Prostate gland (tissue), 2 donors: ENCODE data around the gene ANKRD10. TPM values are rescaled to one million over a fixed set of nuclear protein-coding genes. Genes with fewer than 3 reads are reported as not detected.
"Not testable (repeated sequence)": the region's sequence is repeated elsewhere in the genome, so short reads cannot be mapped to it uniquely, and the experiment has no call there.

ENCODE experiments used
- DNase-seq: peaks from one replicate; pipeline ENCODE4 v3.0.0-alpha.2; 2019; ENCODE audit warnings: low spot score
- H3K27ac ChIP-seq, 2 donors: fragments of 200-600 bp; sonication (generic); 2 replicates each; pipeline ENCODE4 v1.5.1; 2017 to 2019
- H3K27me3 ChIP-seq: fragments of 200-600 bp; sonication (generic); replicated peaks from 2 replicates; pipeline ENCODE4 v1.5.1; 2019; ENCODE audit not compliant: insufficient read depth
- H3K36me3 ChIP-seq, 2 donors: fragments of 200-600 bp; sonication (generic); 1 replicate in 1 of 2; 2 replicates in 1 of 2; pipeline versions ENCODE4 v1.5.1 to v1.8.1; 2017 to 2019
- H3K4me1 ChIP-seq: fragments of 200-600 bp; sonication (generic); replicated peaks from 2 replicates; pipeline ENCODE4 v1.5.1; 2019
- H3K4me3 ChIP-seq, 2 donors: fragments of 200-600 bp; sonication (generic); 2 replicates each; pipeline ENCODE4 v1.5.1; 2017 to 2019
- H3K9me3 ChIP-seq: fragments of 200-600 bp; sonication (generic); 2 replicates; pipeline ENCODE4 v1.5.1; 2017
- CTCF ChIP-seq, 4 experiments: fragments of 200-600 bp in 2 of 4; fragments of 450-650 bp in 2 of 4; sonication (generic) in 2 of 4; IDR thresholded peaks; 1 replicate in 3 of 4; 2 replicates in 1 of 4; pipeline ENCODE4 v1.5.1; 2016 to 2019; ENCODE audit warnings: antibody characterized with exemption in 4 of 4, mild to moderate bottlenecking in 2 of 4, moderate library complexity in 2 of 4
- POLR2A ChIP-seq: fragments of 450-650 bp; IDR thresholded peaks from one replicate; pipeline ENCODE4 v1.6.1; 2016; ENCODE audit warnings: antibody characterized with exemption, mild to moderate bottlenecking
- POLR2AphosphoS5 ChIP-seq: sonication (generic); formaldehyde crosslinking; IDR thresholded peaks from one replicate; pipeline ENCODE4 v1.6.1; 2017; ENCODE audit warnings: antibody characterized with exemption
- WGBS: methylation state at CpG from one replicate; pipeline ENCODE4 v1.1.5; 2018; 5-methylcytosine and 5-hydroxymethylcytosine counted together
- intact Hi-C: fragments of 100-400 bp; cut with DNase I; formaldehyde crosslinking; loops from one replicate; pipeline ENCODE4 v1.14.2; 2022
- total RNA-seq, 2 donors: library from RNA; depleted of rRNA; stranded (reverse); fragments of >200 nt; gene quantifications; one replicate each; pipeline ENCODE4 v1.1.0, GENCODE V29; 2016

ANKRD10 gene
- total RNA-seq, 2 donors from 2014 or later: 99.9 to 155 TPM

DNA sequence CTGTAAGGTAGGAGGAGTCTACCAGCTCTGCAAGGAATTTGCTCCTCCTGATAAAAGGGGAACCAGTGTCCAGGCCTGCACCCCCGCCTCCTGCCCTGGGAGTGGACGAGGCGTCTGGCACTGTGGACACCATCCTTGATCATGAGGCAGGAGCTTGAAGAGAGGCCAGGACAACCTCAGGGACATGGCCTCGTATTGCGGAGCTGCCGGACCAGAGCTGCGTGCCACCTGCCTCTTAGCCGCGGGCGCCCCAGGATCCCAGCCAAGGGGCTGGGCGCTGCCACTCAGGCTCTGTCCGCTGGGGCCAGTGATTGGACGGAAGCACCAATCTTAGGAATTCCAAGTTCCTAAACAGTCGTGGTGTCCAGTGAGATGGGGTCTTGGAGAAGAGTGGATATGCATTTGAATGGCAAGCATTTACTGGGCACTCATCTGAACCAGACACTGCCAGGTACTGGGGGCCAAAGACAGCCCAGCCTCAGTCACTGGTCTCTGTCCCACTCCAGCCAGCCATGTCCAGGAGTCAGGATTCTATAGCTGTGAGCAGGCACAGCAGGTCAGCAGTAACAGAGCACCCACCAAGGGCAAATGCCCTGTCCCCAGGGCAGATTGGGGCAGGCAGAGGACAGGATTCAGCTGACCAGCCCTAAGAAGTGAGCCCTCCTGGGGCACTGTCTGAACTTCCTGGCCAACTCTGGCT, 39.1 kb upstream of the ANKRD10 start:
- no peak for TF ChIP-seq CTCF (IDR thresholded peaks at IDR 0.05)
- no peak for TF ChIP-seq POLR2AphosphoS5
- no peak for TF ChIP-seq POLR2A
- H3K27ac ChIP-seq: no peak overlapping the region
- no peaks in the 10 kb centered on the region for H3K4me1 ChIP-seq
- no peaks in the 10 kb centered on the region for H3K9me3 ChIP-seq
- no peaks in the 10 kb centered on the region for H3K36me3 ChIP-seq
- H3K4me3 ChIP-seq: no peak overlapping the region
- WGBS: 94% methylated on average over 14 of the region's 14 CpGs
- no peak for DNase-seq
- no peaks in the 10 kb centered on the region for H3K27me3 ChIP-seq
- intact Hi-C loops: no loop called here

DNA sequence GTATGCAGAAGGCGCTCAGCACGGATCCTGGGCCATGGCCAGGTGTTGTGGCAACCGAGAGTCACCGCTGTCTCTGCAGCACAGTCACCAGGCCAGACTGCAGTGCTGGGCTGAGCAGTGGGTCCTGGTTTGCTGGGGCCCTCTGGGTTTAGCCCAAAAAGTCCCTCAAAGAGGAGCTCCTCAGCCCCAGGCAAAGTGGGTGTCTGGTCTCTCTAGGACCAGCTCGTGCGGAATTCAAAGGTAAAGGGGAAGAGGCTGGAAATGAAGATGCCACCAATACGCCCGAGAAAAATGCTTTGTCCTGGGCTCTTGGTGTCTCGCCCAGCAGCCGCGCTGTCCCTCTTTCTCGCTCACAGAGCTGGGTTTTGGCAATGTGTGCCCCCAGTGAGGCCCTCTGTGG, 38.5 kb upstream of the ANKRD10 start:
- H3K9me3 ChIP-seq: no peaks in the 10 kb centered on the region
- TF ChIP-seq POLR2A (no peak), CTCF (IDR thresholded peaks at IDR 0.05) (no peak), POLR2AphosphoS5 (no peak)
- H3K4me1 ChIP-seq: no peaks in the 10 kb centered on the region
- H3K36me3 ChIP-seq: no peaks in the 10 kb centered on the region
- DNase-seq: no peak
- H3K27ac ChIP-seq: no peak overlapping the region
- H3K27me3 ChIP-seq: no peaks in the 10 kb centered on the region
- H3K4me3 ChIP-seq: no peak overlapping the region
- WGBS: 91% methylated on average over 12 of the region's 12 CpGs
- intact Hi-C loops: no loop called here

DNA sequence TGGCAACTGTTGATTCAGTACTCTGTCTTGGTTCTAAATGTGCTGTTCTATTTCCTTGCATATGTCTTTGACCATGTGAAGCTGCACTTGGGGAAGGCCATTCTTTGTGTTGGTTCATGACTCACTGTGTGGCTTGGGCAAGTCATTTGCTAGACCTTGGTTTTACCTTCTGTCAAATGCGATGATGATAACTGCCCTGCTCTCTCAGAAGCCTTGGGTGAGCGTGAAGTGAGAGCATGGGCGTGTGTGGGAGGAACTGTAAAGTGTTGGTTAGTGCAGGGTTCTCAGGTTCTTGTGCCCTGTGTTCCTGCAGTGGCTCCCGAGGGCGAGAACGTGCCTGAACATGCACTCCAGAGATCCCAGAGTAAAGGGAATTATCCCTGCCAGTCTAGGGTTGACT, 37.3 kb upstream of the ANKRD10 start:
- 74% methylated on average over 6 of the region's 6 CpGs for WGBS
- H3K4me1 ChIP-seq, H3K36me3 ChIP-seq, H3K4me3 ChIP-seq, H3K27me3 ChIP-seq, H3K9me3 ChIP-seq, H3K27ac ChIP-seq, intact Hi-C loops, DNase-seq: not testable (repeated sequence)

GRCh38 chr13:110950819-110951570, 36.1 kb upstream of the ANKRD10 start:
- intact Hi-C loops: no loop called here
- no peak for DNase-seq
- WGBS: 83% methylated on average over 8 of the region's 8 CpGs

GRCh38 chr13:110950356-110950755, 35.5 kb upstream of the ANKRD10 start:
- Histone ChIP-seq H3K27me3 (no peaks in the 10 kb centered on the region), H3K4me3 (no peak overlapping the region), H3K9me3 (no peaks in the 10 kb centered on the region), H3K36me3 (no peaks in the 10 kb centered on the region), H3K4me1 (no peaks in the 10 kb centered on the region), H3K27ac (no peak overlapping the region)
- TF ChIP-seq POLR2A (no peak), CTCF (IDR thresholded peaks at IDR 0.05) (no peak), POLR2AphosphoS5 (no peak)
- intact Hi-C loops: no loop called here
- WGBS: 94% methylated on average over 8 of the region's 8 CpGs
- no peak for DNase-seq

More at GRCh38 chr13:110950819-110951570, 36.1 kb upstream of the ANKRD10 start:
- Histone ChIP-seq H3K4me1 (no peaks in the 10 kb centered on the region), H3K27me3 (no peaks in the 10 kb centered on the region), H3K36me3 (no peaks in the 10 kb centered on the region), H3K4me3 (no peak overlapping the region), H3K9me3 (no peaks in the 10 kb centered on the region), H3K27ac (no peak overlapping the region)
- TF ChIP-seq POLR2AphosphoS5 (no peak), CTCF (IDR thresholded peaks at IDR 0.05) (no peak), POLR2A (no peak)
